Measurements from ENCODE around the gene MAP3K10.
"Not testable (repeated sequence)": the region's sequence is repeated elsewhere in the genome, so short reads cannot be mapped to it uniquely, and the experiment has no call there.

The MAP3K10 gene

DNA sequence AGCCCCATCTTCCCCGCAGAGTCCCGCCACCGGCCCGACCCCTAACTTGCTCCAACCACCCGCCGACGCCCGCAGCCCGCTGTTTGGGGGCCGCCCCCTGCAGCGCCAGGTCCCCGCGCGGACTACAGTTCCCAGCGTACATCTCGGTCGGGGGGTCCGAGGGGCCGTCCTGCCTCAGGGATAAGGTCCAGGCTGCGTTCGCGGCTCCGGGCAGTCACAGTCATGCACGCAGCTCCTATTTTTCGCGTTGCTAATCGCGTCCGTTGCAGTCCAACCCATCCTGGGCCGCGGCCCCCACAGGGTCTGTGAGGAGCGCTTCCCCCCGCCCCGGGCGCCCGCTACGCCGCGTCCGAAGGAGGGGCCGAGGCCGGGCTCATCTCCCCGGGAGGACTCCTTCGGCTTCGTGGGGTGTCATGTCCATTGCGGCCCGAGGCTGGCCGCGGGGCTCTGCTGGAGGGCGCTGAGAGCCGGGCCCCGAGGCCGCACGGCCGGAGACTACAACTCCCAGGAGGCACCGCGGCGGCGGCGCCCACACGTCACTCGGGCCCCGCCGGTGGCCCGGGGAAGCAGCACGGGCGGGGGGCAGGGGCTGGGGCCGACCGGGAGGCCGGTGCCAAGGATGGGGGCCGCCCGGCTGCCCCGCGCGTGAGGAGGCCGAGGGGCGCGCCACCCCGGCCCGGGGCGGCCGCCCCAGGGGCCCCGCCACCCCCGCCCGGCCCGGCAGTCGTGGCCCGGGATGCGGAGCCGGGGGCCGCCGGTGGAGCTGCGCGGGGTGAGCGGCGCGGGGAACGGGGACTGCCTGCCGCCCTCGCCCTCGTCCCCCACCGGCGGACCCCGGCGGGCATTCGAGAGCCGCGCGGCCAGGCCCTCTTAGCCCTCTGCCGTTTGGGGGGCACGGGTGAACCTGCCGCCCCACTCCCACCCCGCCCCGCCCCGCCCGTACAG lies at the start of gene MAP3K10:
Gene MAP3K10 (plus strand): TSS at position 536 of the 945 bp plus-strand sequence. CDS start 606 bp downstream, outside the sequence.
- peak; percentile 34 for DNase-seq

DNA sequence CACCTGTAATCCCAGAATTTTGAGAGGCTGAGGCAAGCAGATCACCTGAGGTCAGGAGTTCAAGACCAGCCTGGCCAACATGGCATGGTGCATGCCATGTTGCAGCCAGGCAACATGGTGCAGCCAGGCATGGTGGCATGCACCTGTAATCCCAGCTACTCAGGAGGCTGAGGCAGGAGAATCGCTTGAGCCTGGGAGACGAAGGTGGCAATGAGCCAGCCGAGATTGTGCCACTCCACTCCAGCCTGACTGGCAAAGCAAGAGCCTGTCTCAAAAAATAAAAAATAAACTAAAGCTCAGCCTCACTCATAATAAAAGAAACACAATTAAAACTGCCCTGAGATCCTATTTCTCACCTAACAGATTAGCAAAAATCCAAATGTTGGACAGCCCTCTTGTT lies 49.7 kb upstream of the MAP3K10 start:
- DNase-seq = no peak

DNA sequence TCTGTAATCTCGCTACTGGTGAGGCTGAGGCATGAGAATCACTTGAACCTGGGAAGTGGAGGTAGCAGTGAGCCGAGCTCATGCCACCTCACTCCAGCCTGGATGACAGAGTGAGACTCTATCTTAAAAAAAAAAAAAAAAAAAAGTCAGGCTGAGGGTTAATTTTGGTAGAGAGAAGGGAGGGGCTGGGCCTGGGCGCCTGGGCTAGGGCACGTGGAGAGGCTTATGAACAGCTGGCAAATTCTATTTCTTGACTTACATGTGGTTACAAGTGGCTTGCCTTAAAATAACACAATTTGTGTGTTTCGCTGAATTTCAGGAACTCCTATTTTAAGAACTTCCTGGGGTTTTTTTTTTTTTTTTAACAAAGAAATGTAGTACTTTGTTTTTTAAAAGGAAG lies 47.6 kb upstream of the MAP3K10 start:
- no peak for DNase-seq

DNA sequence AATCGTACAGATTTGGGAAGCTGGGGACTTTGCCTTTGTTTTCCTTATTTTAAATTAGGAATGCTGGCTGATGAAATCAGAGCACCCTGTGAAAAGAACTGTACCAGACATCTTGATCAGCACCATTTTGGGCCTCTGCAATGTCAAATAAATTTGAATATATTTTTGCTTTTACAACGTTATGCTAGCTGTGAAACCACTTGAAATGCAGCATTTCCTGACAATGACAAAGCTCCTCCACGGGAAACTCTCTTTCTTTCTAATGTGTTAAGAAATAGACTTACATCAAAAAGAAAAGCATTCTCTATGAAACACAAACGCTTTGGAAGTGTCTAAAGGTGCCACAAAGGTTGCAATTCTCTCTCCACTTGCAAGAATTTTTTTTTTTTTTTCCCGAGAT lies 47.1 kb upstream of the MAP3K10 start:
- no peak for DNase-seq

DNA sequence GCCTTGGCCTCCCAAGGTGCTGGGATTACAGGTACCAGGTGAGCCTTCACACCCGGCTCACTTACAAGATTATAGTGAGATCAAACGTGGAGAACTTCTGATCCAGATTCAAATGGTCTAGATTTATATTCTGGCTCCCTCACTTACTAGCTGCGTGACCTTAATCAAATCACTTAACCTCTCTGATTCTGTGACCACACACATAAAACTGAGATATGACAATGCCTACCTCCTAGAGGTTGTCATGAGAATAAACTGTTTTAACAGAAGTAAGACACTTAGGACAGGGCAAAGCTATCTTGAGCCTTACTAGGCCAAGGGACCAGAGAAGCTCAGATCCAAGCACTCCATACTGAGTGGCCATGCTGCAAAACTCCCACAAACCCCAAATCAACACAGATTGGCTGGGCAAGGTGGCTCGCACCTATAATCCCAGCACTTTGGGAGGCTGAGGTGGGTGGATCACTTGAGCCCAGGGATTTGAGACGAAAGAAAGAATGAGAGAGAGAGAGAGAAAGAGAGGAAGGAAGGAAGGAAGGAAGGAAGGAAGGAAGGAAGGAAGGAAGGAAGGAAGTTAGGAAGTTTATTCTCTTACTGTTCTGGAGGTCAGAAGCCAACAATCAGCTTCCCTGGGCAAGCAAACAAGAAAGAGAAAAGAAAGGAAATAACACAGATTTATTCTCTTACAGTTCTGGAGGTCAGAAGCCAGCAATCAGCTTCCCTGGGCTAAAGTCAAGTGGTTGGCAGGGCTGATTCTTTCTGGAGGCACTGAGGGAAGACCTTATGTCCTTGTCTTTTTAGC lies 46.1 kb upstream of the MAP3K10 start:
- DNase-seq = no peak

DNA sequence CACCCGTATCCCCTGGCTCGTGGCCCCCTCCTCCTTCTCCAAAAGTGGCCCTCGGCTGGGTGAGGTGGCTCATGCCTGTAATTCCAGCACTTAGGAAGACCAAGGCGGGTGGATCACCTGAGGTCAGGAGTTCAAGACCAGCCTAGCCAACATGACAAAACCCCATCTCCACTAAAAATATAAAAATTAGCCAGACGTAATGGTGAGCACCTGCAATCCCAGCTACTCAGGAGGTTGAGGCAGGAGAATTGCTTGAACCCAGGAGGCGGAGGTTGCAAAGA lies 45.5 kb upstream of the MAP3K10 start:
- not testable (repeated sequence) for DNase-seq

DNA sequence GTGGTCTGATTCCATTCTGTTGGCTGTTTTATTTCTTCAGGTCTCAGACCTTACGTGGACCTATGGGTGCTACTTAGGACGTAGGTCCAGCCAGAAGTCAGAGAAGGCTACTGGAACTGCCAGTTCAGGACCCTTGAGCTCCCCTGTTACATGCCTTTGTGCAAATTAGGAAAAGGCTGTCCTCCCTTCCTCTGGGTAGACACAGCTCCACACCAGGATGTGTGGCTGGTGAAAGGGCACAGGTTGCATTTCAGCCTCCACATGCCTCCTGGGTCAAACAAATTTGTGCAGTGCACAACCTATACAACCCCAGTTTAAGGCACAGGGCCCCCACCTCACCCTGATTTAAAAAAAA lies 43.9 kb upstream of the MAP3K10 start:
- DNase-seq = no peak

DNA sequence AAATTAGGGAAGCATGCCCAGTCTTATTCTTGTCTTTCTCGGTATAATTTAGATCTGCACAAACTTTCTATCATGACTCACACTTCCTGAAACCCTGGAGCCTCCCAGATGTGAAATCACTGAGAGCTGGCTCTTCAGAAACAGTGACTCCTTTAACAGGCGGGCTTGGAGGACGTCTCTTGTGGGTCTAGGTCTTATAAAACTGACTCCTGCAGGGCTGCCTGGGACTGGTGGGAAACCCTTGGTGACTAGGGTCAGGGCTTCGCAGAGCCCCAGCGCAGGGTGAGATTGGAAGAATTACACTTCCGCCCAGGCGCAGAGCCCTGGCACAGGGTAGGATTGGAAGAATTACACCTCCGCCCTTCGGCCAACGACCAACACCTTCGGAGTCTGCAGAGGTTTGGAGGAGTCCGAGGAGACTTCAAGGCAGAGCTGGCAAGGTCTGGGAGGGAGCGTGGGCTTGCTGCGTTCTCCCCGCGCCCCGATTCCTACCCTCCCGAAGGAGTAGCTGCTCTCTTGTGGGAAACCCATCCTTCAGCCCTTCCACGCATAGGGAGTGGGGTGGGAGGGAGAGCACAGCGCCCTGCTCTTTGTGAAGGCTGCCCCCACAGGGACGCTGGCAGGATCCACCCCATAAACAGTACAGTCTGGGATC lies 43.4 kb upstream of the MAP3K10 start:
- DNase-seq = no peak

DNA sequence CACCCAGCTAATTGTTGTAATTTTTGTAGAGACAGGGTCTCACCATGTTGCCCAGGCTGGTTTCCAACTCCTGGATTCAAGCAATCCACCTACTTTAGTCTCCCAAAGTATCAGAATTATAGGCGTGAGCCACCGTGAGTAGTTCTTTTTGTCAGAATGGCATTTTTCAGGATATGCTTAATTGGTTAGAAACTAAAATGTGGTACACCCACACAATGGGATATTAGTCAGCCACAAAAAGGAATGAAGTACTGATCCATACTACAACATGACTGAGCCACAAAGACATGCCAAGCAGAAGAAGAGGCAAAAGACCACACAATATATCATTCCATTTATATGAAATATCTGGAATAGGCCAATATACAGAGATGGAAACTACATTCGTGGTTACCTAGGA lies 41.7 kb upstream of the MAP3K10 start:
- no peak for DNase-seq

DNA sequence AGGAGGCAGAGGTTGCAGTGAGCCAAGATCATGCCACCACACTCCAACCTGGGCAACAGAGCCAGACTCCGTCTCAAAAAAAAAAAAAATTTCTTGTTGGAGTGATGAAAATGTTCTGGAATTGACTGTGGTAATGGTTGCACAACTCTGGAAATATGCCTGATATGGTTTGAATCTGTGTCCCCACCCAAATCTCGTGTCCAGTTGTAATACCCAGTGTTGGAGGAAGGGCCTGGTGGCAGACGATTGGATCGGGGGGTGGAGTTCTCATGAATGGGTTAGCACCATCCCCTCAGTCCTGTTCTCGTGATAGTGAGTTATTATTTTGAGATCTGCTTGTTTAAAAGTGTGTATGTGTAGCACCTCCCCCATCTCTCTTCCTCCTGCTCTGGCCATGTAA lies 41.1 kb upstream of the MAP3K10 start:
- DNase-seq = no peak

DNA sequence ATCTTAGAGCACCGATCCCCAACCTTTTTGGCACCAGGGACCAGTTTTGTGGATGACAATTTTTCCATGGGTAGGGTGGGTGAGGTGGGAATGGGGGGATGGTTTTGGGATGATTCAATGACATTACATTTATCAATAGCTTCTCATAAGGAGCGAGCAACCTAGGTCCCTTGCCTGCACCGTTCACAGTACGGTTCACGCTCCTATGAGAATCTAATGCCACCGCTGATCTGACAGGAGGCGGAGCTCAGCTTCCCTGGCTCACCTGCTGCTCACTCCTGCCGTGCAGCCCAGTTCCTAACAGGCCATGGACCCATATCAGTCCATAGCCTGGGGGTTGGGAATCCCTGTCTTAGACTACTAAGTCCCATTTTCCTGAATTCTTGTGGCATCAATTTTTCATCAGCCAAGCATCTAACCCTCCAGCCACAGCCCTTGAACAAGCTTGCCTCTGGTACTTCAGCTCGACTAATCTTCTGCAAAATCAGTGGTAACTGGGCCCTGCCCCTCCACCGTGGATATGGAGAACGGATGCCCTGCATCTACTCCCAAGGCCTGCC lies 37.0 kb upstream of the MAP3K10 start:
- no peak for DNase-seq

DNA sequence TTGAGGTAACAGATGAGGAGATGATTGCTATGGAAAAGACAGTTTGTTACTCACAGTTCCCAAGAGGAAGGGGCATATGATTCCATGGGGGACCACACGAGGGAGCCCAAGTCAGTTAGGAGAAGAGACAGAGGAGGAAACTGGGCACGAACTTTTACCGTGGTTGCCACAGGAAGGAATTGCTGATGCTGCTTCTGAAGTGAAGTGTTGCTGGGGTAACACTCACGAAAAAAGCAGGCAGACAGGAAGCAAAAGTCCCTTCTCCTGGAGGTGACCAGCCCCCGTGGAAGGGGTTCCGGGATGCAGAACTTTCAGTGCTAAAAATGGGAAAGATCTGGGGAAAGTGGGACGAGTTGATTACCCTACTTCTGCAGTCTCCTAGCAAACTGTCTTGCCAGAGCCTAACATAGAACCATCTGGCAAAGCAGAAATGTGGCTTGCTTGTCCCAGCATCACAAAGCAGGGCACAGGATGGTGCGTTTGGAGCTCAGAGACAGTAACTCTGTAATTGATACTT lies 35.4 kb upstream of the MAP3K10 start:
- DNase-seq = no peak

DNA sequence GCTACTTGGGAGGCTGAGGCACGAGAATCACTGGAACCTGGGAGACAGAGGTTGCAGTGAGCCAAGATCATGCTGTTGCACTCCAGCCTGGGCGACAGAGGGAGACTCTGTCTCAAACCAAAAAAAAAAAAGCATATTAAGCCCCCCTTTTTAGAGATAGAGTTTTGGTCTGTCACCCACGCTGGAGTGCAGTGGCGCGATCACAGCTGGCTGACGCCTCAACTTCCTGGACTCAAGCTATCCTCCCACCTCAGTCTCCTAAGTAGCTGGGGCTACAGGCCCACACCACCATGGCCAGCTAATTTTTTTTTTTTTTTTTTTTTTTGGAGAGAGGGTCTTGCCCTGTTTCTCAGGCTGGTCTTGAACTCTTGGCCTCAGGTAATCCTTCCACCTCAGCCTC lies 34.2 kb upstream of the MAP3K10 start:
- DNase-seq = no peak

DNA sequence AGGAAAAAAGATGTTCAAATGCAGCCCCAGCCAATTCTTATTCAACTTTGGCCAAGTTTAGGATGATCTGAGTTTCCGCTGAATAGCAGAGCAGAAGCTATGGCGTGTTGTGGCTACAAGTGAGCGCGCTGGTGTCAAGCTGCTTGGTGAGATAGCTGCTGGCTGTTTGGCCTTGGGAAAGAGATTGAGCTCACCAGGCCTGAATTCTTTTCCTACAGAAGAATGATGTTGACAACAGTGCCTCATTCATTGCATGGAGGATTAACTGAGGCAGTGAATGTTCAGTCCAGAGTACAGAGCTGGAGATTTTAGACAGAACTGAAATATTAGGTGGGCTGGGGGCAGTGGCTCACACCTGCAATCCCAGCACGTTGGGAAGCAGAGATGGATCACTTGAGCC lies 31.5 kb upstream of the MAP3K10 start:
- DNase-seq = no peak

DNA sequence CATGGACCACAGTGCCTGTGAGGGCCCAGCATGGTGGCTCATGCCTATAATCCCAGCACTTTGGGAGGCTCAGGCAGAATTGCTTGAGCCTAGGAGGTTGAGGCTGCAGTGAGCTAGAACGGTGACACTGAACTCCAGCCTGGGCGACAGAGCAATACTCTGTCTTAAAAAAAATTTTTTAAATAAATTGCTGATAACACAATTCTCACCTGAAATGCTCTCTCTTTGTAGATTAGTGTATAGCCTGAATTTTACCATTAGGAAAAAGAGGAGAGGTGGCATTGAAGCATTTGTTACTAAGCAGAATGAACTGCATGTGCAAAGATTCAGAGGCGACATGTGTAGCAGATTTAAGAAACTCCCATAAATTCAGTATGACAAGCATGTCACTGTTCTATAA lies 29.1 kb upstream of the MAP3K10 start:
- no peak for DNase-seq

DNA sequence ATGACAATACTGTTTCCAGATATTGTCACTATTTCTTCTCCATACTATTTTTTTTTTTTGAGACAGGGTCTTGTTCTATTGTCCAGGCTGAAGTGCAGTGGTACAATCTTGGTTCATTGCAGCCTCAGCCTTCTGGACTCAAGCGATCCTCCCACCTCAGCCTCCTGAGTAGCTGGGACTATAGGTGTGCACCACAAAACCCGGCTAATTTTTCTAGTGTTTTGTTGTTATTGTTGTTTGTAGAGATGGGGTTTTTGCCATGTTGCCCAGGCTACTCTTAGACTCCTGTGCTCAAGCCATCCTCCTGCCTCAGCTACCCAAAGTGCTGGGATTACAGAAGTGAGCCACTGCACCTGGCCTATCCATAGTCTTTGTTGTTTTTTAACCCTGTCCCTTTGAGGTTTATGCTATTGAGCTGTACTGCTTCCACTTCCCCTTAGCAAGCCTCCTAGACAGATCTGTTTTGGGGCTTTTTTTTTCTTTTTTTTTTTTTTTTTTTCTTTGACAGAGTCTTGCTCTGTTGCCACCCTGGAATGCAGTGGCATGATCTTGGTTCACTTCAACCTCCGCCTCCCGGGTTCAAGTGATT lies 27.6 kb upstream of the MAP3K10 start:
- DNase-seq = no peak

DNA sequence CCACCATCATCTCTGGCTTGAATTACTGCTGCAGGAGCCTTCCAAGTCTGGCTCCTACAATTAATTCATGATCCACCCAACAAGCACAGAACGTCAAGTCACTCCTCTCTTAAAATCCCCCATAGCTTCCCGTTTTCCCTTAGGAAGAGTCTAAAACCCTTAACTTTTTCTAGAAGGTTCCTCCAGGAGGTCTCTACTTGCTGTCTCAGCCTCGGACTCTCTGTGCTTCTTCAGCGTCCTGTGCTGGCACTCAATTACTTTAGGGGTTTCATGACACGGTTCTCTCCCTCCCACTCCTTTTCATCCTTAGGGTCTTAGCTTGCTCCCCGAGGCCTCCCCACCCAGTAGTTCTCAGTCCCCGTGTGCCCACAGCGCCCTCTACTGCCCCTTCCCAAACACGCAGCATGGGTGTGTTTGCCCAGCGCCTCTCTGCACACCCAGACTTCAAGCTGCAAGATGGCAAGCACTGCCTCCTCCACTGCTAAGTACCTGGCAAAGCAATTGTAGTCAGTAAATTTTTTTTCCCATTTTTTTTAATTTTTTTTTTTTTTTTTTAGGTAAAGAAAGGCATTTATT lies 25.8 kb upstream of the MAP3K10 start:
- no peak for DNase-seq

DNA sequence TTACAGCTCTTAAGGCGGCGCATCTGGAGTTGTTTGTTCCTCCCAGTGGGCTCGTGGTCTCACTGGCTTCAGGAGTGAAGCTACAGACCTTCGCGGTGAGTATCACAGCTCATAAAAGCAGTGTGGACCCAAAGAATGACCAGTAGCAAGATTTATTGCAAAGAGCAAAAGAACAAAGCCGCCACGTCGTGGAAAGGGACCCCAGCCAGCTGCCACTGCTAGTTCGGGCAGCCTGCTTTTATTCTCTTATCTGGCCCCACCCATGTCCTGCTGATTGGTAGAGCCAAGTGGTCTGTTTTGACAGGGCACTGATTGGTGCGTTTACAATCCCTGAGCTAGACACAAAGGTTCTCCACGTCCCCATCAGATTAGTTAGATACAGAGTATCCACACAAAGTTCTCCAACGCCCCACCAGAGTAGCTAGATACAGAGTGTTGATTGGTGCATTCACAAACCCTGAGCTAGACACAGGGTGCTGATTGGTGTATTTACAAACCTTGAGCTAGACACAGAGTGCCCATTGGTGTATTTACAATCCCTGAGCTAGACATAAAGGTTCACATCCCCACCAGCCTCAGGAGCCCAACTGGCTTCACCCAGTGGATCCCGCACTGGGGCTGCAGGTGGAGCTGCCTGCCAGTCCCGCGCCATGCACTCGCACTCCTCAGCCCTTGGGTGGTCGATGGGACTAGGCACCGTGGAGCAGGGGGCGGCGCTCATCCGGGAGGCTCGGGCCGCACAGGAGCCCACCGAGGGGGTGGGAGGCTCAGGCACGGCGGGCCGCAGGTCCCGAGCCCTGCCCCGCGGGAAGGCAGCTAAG lies 21.5 kb upstream of the MAP3K10 start:
- not testable (repeated sequence) for DNase-seq

DNA sequence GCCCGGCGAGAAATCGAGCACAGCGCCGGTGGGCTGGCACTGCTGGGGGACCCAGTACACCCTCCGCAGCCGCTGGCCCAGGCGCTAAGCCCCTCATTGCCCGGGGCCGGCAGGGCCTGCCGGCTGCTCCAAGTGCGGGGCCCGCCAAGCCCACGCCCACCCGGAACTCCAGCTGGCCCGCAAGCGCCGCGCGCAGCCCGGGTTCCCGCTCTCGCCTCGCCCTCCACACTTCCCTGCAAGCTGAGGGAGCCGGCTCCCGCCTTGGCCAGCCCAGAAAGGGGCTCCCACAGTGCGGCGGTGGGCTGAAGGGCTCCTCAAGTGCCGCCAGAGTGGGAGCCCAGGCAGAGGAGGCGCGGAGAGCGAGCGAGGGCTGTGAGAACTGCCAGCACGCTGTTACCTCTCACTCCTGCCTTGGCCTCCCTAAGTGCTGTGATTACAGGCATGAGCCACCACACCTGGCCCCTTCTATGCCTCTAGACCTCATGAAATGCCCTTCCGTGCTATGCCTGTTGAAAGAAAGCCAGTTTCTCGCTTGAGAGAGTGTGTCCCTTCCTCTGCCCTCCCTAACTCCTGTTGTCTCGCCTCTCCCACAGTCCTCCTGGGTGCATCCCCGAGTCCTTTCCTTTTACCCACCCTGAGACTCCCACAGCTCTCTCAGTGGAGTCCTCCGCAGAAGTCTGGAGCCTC lies 20.8 kb upstream of the MAP3K10 start:
- DNase-seq = not testable (repeated sequence)

DNA sequence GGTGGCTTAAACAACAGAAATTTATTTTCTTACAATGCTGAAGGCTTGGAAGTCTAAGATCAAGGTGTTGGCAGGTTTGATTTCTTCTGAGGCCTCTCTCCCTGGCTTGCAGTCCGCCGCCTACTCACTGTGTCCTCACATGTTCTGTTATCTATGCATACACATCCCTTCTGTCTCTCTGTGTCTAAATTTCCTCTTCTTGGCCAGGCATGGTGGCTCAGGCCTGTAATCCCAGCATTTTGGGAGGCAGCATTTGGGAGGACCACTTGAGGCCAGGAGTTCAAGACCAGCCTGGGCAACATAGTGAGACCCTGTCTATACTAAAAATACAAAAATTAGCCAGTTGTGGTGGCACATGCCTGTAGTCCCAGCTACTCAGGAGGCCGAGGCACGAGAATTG lies 19.9 kb upstream of the MAP3K10 start:
- not testable (repeated sequence) for DNase-seq

DNA sequence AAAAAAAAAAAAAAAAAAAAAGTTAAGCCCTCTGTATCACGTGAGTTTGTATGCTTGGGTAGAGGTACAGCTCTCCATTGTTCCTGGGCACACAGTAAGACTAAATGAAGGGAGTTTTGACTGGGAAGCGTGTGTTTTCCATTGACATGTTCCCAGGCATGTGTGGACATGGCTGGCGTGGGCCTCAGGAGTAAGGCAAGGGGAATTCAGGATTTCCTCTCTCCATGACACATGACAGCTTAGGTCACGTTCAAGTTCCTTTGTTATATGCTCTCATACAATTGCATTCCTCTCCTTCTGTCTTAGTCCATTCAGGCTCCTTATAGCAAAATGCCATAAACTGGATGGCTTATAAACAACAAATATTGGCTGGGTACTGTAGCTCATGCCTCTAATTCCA lies 17.1 kb upstream of the MAP3K10 start:
- DNase-seq = no peak
